ENCODE results near the gene GPR83.

The GPR83 gene

GRCh38 chr11:94433049-94433448 lies 31.8 kb upstream of the GPR83 start:
- no peak for TF ChIP-seq BACH2 (CRISPR knock-in tag; IDR thresholded peaks at IDR 0.05; ENCODE audit: borderline replicate concordance)
- no peak for TF ChIP-seq POU6F1 (CRISPR knock-in tag; IDR thresholded peaks at IDR 0.05; ENCODE audit: borderline replicate concordance, low read depth)
- TF ChIP-seq CREB5 (CRISPR knock-in tag; IDR thresholded peaks at IDR 0.05; ENCODE audit: low read depth): no peak
- TF ChIP-seq ARNTL (CRISPR knock-in tag; IDR thresholded peaks at IDR 0.05; ENCODE audit: borderline replicate concordance, low read depth): no peak
- no peak for TF ChIP-seq ZNF565 (CRISPR knock-in tag; conservative IDR thresholded peaks at IDR 0.05; ENCODE audit: low read depth)
- no peak for TF ChIP-seq GLIS3 (CRISPR knock-in tag; IDR thresholded peaks at IDR 0.05)
- no peak for TF ChIP-seq CSDC2 (CRISPR knock-in tag; IDR thresholded peaks at IDR 0.05)
- TF ChIP-seq TSHZ2 (CRISPR knock-in tag; IDR thresholded peaks at IDR 0.05): no peak
- TF ChIP-seq ZNF70 (CRISPR knock-in tag; IDR thresholded peaks at IDR 0.05): no peak
- no peak for TF ChIP-seq ZC3H10 (CRISPR knock-in tag; IDR thresholded peaks at IDR 0.05)
- TF ChIP-seq TCF4 (CRISPR knock-in tag; IDR thresholded peaks at IDR 0.05; ENCODE audit: borderline replicate concordance): no peak
- no peak for TF ChIP-seq RARB (CRISPR knock-in tag; IDR thresholded peaks at IDR 0.05)
- no peak for ATAC-seq

- peak; percentile 66 for ATAC-seq
- no peak for TF ChIP-seq PATZ1 (CRISPR knock-in tag; IDR thresholded peaks at IDR 0.05; ENCODE audit: borderline replicate concordance)
- peak; percentile 90 for TF ChIP-seq ZFP30 (CRISPR knock-in tag; IDR thresholded peaks at IDR 0.05)
- no peak for TF ChIP-seq GLIS3 (CRISPR knock-in tag; IDR thresholded peaks at IDR 0.05)
- TF ChIP-seq CSRNP3 (CRISPR knock-in tag; IDR thresholded peaks at IDR 0.05): no peak
Observed at GRCh38 chr11:94424662-94425061, 23.4 kb upstream of the GPR83 start.

- TF ChIP-seq OSR1 (CRISPR knock-in tag; IDR thresholded peaks at IDR 0.05): no peak
- no peak for TF ChIP-seq ZNF565 (CRISPR knock-in tag; conservative IDR thresholded peaks at IDR 0.05; ENCODE audit: low read depth)
- no peak for TF ChIP-seq PPARA (CRISPR knock-in tag; IDR thresholded peaks at IDR 0.05; ENCODE audit: borderline replicate concordance)
- TF ChIP-seq TOX (CRISPR knock-in tag; IDR thresholded peaks at IDR 0.05; ENCODE audit: borderline replicate concordance): no peak
- no peak for TF ChIP-seq ZC3H10 (CRISPR knock-in tag; IDR thresholded peaks at IDR 0.05)
- TF ChIP-seq SNAI2 (CRISPR knock-in tag; IDR thresholded peaks at IDR 0.05): no peak
- peak; percentile 56 for ATAC-seq
Observed at GRCh38 chr11:94424011-94424410, 22.8 kb upstream of the GPR83 start.

- no peak for ATAC-seq
- TF ChIP-seq CREB5 (CRISPR knock-in tag; IDR thresholded peaks at IDR 0.05; ENCODE audit: low read depth): no peak
- TF ChIP-seq RARB (CRISPR knock-in tag; IDR thresholded peaks at IDR 0.05): no peak
- TF ChIP-seq ESRRG (CRISPR knock-in tag; IDR thresholded peaks at IDR 0.05): no peak
- TF ChIP-seq SNAI2 (CRISPR knock-in tag; IDR thresholded peaks at IDR 0.05): no peak
- no peak for TF ChIP-seq ZNF8 (CRISPR knock-in tag; IDR thresholded peaks at IDR 0.05)
- TF ChIP-seq ZNF565 (CRISPR knock-in tag; conservative IDR thresholded peaks at IDR 0.05; ENCODE audit: low read depth): no peak
- TF ChIP-seq PPARA (CRISPR knock-in tag; IDR thresholded peaks at IDR 0.05; ENCODE audit: borderline replicate concordance): no peak
- TF ChIP-seq ISL1 (CRISPR knock-in tag; IDR thresholded peaks at IDR 0.05): no peak
- no peak for TF ChIP-seq POU6F1 (CRISPR knock-in tag; IDR thresholded peaks at IDR 0.05; ENCODE audit: borderline replicate concordance, low read depth)
- TF ChIP-seq GLIS3 (CRISPR knock-in tag; IDR thresholded peaks at IDR 0.05): no peak
- TF ChIP-seq ZFP3 (CRISPR knock-in tag; IDR thresholded peaks at IDR 0.05): no peak
- no peak for TF ChIP-seq ZNF70 (CRISPR knock-in tag; IDR thresholded peaks at IDR 0.05)
Observed at GRCh38 chr11:94423507-94423906, 22.3 kb upstream of the GPR83 start.
